HG03139 (cell line): ENCODE results near the gene GPHN.
"Not testable (repeated sequence)": the region's sequence is repeated elsewhere in the genome, so short reads cannot be mapped to it uniquely, and the experiment has no call there.

Experiments
- ATAC-seq: cut with Tn5 transposase; IDR thresholded peaks from one replicate; pipeline ENCODE4 v1.9.1; 2021; ENCODE audit not compliant: unreplicated experiment

GPHN gene

GRCh38 chr14:66758031-66758613, 250.2 kb downstream of the GPHN start:
- ATAC-seq, result no peak

- ATAC-seq, result no peak
Observed at GRCh38 chr14:66772146-66772545, 264.2 kb downstream of the GPHN start.

- no peak for ATAC-seq
Observed at GRCh38 chr14:66782853-66783252, 274.9 kb downstream of the GPHN start.

GRCh38 chr14:66790101-66790500, 282.2 kb downstream of the GPHN start:
- ATAC-seq, result no peak

- no peak for ATAC-seq
Observed at GRCh38 chr14:66802962-66803361, 295.0 kb downstream of the GPHN start.

- no peak for ATAC-seq
Observed at GRCh38 chr14:66804141-66804540, 296.2 kb downstream of the GPHN start.

GRCh38 chr14:66813636-66814035, 305.7 kb downstream of the GPHN start:
- no peak for ATAC-seq

- no peak for ATAC-seq
Observed at GRCh38 chr14:66815687-66816086, 307.7 kb downstream of the GPHN start.

GRCh38 chr14:66824251-66824650, 316.3 kb downstream of the GPHN start:
- no peak for ATAC-seq

- no peak for ATAC-seq
Observed at GRCh38 chr14:66827182-66827581, 319.2 kb downstream of the GPHN start.

- ATAC-seq, result no peak
Observed at GRCh38 chr14:66831173-66831572, 323.2 kb downstream of the GPHN start.

- ATAC-seq, result no peak
Observed at GRCh38 chr14:66833816-66834215, 325.9 kb downstream of the GPHN start.

GRCh38 chr14:66837436-66837835, 329.5 kb downstream of the GPHN start:
- not testable (repeated sequence) for ATAC-seq

- ATAC-seq, result no peak
Observed at GRCh38 chr14:66842911-66843512, 335.1 kb downstream of the GPHN start.

GRCh38 chr14:66850258-66850888, 342.4 kb downstream of the GPHN start:
- ATAC-seq, result no peak

GRCh38 chr14:66853311-66853710, 345.4 kb downstream of the GPHN start:
- ATAC-seq, result no peak

GRCh38 chr14:66857867-66858266, 349.9 kb downstream of the GPHN start:
- ATAC-seq, result no peak

- no peak for ATAC-seq
Observed at GRCh38 chr14:66859063-66859671, 351.2 kb downstream of the GPHN start.

GRCh38 chr14:66881596-66881995, 373.6 kb downstream of the GPHN start:
- ATAC-seq, result no peak

- no peak for ATAC-seq
Observed at GRCh38 chr14:66884149-66884548, 376.2 kb downstream of the GPHN start.

- ATAC-seq, result no peak
Observed at GRCh38 chr14:66900719-66901118, 392.8 kb downstream of the GPHN start.

GRCh38 chr14:66910311-66910840, 402.4 kb downstream of the GPHN start:
- no peak for ATAC-seq
